ENCODE results near the gene NEGR1. TPM values are rescaled to one million over a fixed set of nuclear protein-coding genes. Genes with fewer than 3 reads are reported as not detected.

The NEGR1 gene
- total and polyA plus RNA-seq, 7 experiments from 2014 or later = 0.08 to 1.2 TPM; not detected in 5

DNA sequence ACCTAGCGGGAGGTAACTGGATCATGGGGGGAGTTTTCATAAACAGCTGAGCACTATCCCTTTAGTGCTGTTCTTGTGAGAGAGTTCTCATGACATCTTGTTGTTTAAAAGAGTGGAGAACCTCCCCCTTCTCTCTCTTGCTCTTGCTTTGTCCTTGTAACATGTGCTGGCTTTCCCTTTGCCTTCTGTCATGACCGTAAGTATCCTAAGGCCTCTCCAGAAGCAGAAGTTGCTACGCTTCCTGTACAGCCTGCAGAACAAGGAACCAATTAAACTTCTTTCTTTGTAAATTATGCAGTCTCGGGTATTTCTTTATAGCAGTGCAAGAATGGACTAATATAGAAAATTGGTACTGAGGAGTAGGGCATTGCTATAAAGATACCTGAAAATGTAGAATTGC lies 515.6 kb downstream of the NEGR1 start:
- Mint-ChIP-seq H3K9me3 (peaks cover 0 to 23% (median 5%) of the 10 kb centered on the region in 11 donors), H3K27ac (no peak overlapping the region), H3K4me3 (no peak overlapping the region), H3K36me3 (no peaks in the 10 kb centered on the region), H3K27me3 (no peaks in the 10 kb centered on the region), H3K4me1 (no peaks in the 10 kb centered on the region)
- no peak for ATAC-seq
- intact Hi-C loops (cut with micrococcal nuclease) = no loop called here
- DNase-seq = no peak
- Histone ChIP-seq H3K36me3 (ENCODE audit: control insufficient read depth in 2 of 3, insufficient read depth in 3 of 3, low read length in 3 of 3) (no peaks in the 10 kb centered on the region), H3K27me3 (ENCODE audit: control insufficient read depth in 2 of 2, insufficient read depth in 2 of 2, low read length in 2 of 2) (no peaks in the 10 kb centered on the region), H3K9me3 (ENCODE audit: control insufficient read depth in 2 of 3, low read length in 3 of 3) (no peaks in the 10 kb centered on the region), H3K27ac (ENCODE audit: low read depth, low read length) (no peak overlapping the region), H3K4me3 (ENCODE audit: low read length) (no peak overlapping the region), H3K4me1 (ENCODE audit: control insufficient read depth in 2 of 2, insufficient read depth in 2 of 2, low read length in 2 of 2) (no peaks in the 10 kb centered on the region)
- ChIA-PET POLR2A (no interaction called here), CTCF (no interaction called here)

- no peak overlapping the region for H3K27ac ChIP-seq (ENCODE audit: low read depth, low read length)
- POLR2A ChIA-PET = no interaction called here
- CTCF ChIA-PET = no interaction called here
- H3K27me3 ChIP-seq (ENCODE audit: control insufficient read depth in 2 of 2, insufficient read depth in 2 of 2, low read length in 2 of 2) = no peaks in the 10 kb centered on the region
- Mint-ChIP-seq H3K9me3 (peaks cover 0 to 13% (median 2%) of the 10 kb centered on the region in 11 donors), H3K36me3 (no peaks in the 10 kb centered on the region), H3K4me1 (no peaks in the 10 kb centered on the region), H3K4me3 (no peak overlapping the region), H3K27ac (no peak overlapping the region), H3K27me3 (no peaks in the 10 kb centered on the region)
- H3K36me3 ChIP-seq (ENCODE audit: control insufficient read depth in 2 of 3, insufficient read depth in 3 of 3, low read length in 3 of 3) = no peaks in the 10 kb centered on the region
- ATAC-seq = no peak
- no peaks in the 10 kb centered on the region for H3K4me1 ChIP-seq (ENCODE audit: control insufficient read depth in 2 of 2, insufficient read depth in 2 of 2, low read length in 2 of 2)
- no peak overlapping the region for H3K4me3 ChIP-seq (ENCODE audit: low read length)
- H3K9me3 ChIP-seq (ENCODE audit: control insufficient read depth in 2 of 3, low read length in 3 of 3) = no peaks in the 10 kb centered on the region
- no peak for DNase-seq
- intact Hi-C loops (cut with micrococcal nuclease) = no loop called here
Measured at GRCh38 chr1:71762514-71763255, 519.7 kb downstream of the NEGR1 start.

DNA sequence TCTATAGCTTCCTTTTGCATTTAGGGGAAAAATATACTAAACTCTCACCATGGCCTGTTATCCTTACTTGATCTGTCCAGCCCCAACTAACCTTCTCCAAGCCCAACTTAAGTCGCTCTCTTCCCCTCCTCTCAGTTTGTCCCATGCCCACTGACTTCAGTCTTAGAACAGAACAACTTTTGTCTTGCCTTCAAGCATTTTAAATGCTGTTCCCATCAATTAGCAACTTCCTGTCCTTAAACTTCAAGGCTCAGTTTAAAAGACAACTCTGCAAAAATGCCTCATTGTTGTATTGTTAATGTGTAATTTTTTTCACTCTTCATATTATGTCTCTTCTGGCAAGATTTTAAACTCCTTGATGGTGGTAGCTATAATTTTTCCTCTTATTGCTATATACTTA lies 526.9 kb downstream of the NEGR1 start:
- H3K4me1 ChIP-seq (ENCODE audit: control insufficient read depth in 2 of 2, insufficient read depth in 2 of 2, low read length in 2 of 2) = no peaks in the 10 kb centered on the region
- H3K27ac Mint-ChIP-seq = no peak overlapping the region
- ChIA-PET CTCF (no interaction called here), POLR2A (no interaction called here)
- H3K36me3 Mint-ChIP-seq = no peaks in the 10 kb centered on the region
- no peak overlapping the region for H3K4me3 Mint-ChIP-seq
- no peak overlapping the region for H3K27ac ChIP-seq (ENCODE audit: low read depth, low read length)
- no peaks in the 10 kb centered on the region for H3K9me3 ChIP-seq (ENCODE audit: control insufficient read depth in 2 of 3, low read length in 3 of 3)
- intact Hi-C loops (cut with micrococcal nuclease) = no loop called here
- peaks cover 0 to 7% (median under 1%) of the 10 kb centered on the region in 11 donors for H3K9me3 Mint-ChIP-seq
- no peak for DNase-seq
- no peaks in the 10 kb centered on the region for H3K27me3 ChIP-seq (ENCODE audit: control insufficient read depth in 2 of 2, insufficient read depth in 2 of 2, low read length in 2 of 2)
- H3K36me3 ChIP-seq (ENCODE audit: control insufficient read depth in 2 of 3, insufficient read depth in 3 of 3, low read length in 3 of 3) = no peaks in the 10 kb centered on the region
- no peak overlapping the region for H3K4me3 ChIP-seq (ENCODE audit: low read length)
- no peak for ATAC-seq
- H3K4me1 Mint-ChIP-seq = no peaks in the 10 kb centered on the region
- no peaks in the 10 kb centered on the region for H3K27me3 Mint-ChIP-seq

GRCh38 chr1:71753746-71754145 lies 528.6 kb downstream of the NEGR1 start:
- no peaks in the 10 kb centered on the region for H3K4me1 ChIP-seq (ENCODE audit: control insufficient read depth in 2 of 2, insufficient read depth in 2 of 2, low read length in 2 of 2)
- Mint-ChIP-seq H3K4me3 (no peak overlapping the region), H3K4me1 (no peaks in the 10 kb centered on the region), H3K27me3 (no peaks in the 10 kb centered on the region), H3K36me3 (no peaks in the 10 kb centered on the region), H3K27ac (no peak overlapping the region), H3K9me3 (peaks cover 0 to 11% (median 4%) of the 10 kb centered on the region in 11 donors)
- no peaks in the 10 kb centered on the region for H3K9me3 ChIP-seq (ENCODE audit: control insufficient read depth in 2 of 3, low read length in 3 of 3)
- intact Hi-C loops (cut with micrococcal nuclease) = no loop called here
- no peaks in the 10 kb centered on the region for H3K36me3 ChIP-seq (ENCODE audit: control insufficient read depth in 2 of 3, insufficient read depth in 3 of 3, low read length in 3 of 3)
- no peak for ATAC-seq
- H3K4me3 ChIP-seq (ENCODE audit: low read length) = no peak overlapping the region
- no peaks in the 10 kb centered on the region for H3K27me3 ChIP-seq (ENCODE audit: control insufficient read depth in 2 of 2, insufficient read depth in 2 of 2, low read length in 2 of 2)
- no peak for DNase-seq
- H3K27ac ChIP-seq (ENCODE audit: low read depth, low read length) = no peak overlapping the region
- CTCF ChIA-PET = no interaction called here
- POLR2A ChIA-PET = no interaction called here

DNA sequence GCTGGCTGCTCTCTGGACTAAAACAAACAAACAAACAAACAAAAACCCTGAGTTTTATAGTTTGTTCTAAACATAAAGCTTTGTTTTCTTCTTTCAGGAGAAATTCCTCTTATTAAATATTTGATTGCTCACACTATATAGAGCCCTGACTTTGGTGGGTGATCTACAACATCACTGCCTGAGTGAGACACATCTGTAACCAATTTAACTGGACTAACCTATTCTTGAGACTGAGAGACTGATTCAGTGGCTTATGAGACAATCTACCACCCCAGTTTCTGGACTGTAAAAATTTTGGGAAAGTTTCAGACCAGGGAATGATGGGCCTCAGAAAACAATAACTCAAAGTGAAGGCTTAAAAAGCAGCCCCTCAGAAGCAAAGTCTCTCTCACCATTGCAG lies 537.0 kb downstream of the NEGR1 start:
- Mint-ChIP-seq H3K9me3 (peaks cover 0 to 13% (median 2%) of the 10 kb centered on the region in 11 donors), H3K27me3 (no peaks in the 10 kb centered on the region), H3K27ac (no peak overlapping the region), H3K36me3 (no peaks in the 10 kb centered on the region), H3K4me1 (no peaks in the 10 kb centered on the region), H3K4me3 (no peak overlapping the region)
- H3K4me3 ChIP-seq (ENCODE audit: low read length) = no peak overlapping the region
- H3K36me3 ChIP-seq (ENCODE audit: control insufficient read depth in 2 of 3, insufficient read depth in 3 of 3, low read length in 3 of 3) = no peaks in the 10 kb centered on the region
- ATAC-seq = no peak
- no peak for DNase-seq
- no peaks in the 10 kb centered on the region for H3K4me1 ChIP-seq (ENCODE audit: control insufficient read depth in 2 of 2, insufficient read depth in 2 of 2, low read length in 2 of 2)
- ChIA-PET POLR2A (no interaction called here), CTCF (no interaction called here)
- H3K27me3 ChIP-seq (ENCODE audit: control insufficient read depth in 2 of 2, insufficient read depth in 2 of 2, low read length in 2 of 2) = no peaks in the 10 kb centered on the region
- no peaks in the 10 kb centered on the region for H3K9me3 ChIP-seq (ENCODE audit: control insufficient read depth in 2 of 3, low read length in 3 of 3)
- intact Hi-C loops (cut with micrococcal nuclease) = no loop called here
- H3K27ac ChIP-seq (ENCODE audit: low read depth, low read length) = no peak overlapping the region

DNA sequence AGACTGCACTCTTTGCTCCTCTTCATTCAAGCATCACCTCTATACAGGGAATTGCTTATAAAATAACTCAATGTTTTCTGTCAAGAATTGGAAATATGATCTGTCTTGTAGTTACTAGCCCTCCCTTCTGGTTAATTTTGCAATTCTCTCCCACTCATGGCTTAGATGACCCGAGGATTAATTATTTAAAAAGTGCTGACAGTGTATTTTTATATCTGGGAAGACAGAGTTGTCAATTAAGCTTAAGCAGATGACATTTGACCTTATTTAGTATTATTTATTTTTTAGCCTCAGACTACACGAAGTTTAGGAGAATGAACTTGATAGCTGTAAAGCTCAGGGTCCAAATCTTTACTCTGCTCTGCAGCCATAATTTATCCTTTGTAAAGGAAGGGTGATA lies 538.5 kb downstream of the NEGR1 start:
- no peaks in the 10 kb centered on the region for H3K27me3 ChIP-seq (ENCODE audit: control insufficient read depth in 2 of 2, insufficient read depth in 2 of 2, low read length in 2 of 2)
- ChIA-PET CTCF (no interaction called here), POLR2A (no interaction called here)
- H3K27ac Mint-ChIP-seq = no peak overlapping the region
- peaks cover 0 to 21% (median 0%) of the 10 kb centered on the region in 11 donors for H3K9me3 Mint-ChIP-seq
- H3K4me1 ChIP-seq (ENCODE audit: control insufficient read depth in 2 of 2, insufficient read depth in 2 of 2, low read length in 2 of 2) = no peaks in the 10 kb centered on the region
- H3K4me1 Mint-ChIP-seq = no peaks in the 10 kb centered on the region
- DNase-seq (no peak), ATAC-seq (no peak)
- no peak overlapping the region for H3K27ac ChIP-seq (ENCODE audit: low read depth, low read length)
- H3K36me3 Mint-ChIP-seq = no peaks in the 10 kb centered on the region
- intact Hi-C loops (cut with micrococcal nuclease) = no loop called here
- H3K36me3 ChIP-seq (ENCODE audit: control insufficient read depth in 2 of 3, insufficient read depth in 3 of 3, low read length in 3 of 3) = no peaks in the 10 kb centered on the region
- no peak overlapping the region for H3K4me3 ChIP-seq (ENCODE audit: low read length)
- H3K4me3 Mint-ChIP-seq = no peak overlapping the region
- no peaks in the 10 kb centered on the region for H3K27me3 Mint-ChIP-seq
- H3K9me3 ChIP-seq (ENCODE audit: control insufficient read depth in 2 of 3, low read length in 3 of 3) = no peaks in the 10 kb centered on the region

DNA sequence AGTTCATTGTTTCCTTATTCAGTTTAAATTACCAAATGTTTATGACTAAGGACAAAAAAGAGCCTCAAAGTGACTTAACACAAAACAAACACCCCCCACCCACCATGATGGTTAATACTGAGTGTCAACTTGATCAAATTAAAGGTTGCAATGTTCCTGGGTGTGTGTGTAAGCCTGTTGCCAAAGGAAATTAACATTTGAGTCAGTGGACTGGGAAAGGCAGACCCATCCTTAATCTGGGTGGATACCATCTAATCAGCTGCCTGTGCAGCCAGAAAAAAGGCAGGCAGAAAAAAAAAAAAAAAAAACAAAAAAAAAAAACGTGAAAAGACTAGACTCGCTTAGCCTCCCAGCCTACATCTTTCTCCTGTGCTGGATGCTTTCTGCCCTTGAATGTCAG lies 543.4 kb downstream of the NEGR1 start:
- H3K36me3 ChIP-seq (ENCODE audit: control insufficient read depth in 2 of 3, insufficient read depth in 3 of 3, low read length in 3 of 3) = no peaks in the 10 kb centered on the region
- no peak overlapping the region for H3K27ac ChIP-seq (ENCODE audit: low read depth, low read length)
- intact Hi-C loops (cut with micrococcal nuclease) = no loop called here
- H3K4me1 Mint-ChIP-seq = no peaks in the 10 kb centered on the region
- no peak for DNase-seq
- ChIA-PET CTCF (no interaction called here), POLR2A (no interaction called here)
- H3K27ac Mint-ChIP-seq = no peak overlapping the region
- no peak overlapping the region for H3K4me3 Mint-ChIP-seq
- H3K27me3 ChIP-seq (ENCODE audit: control insufficient read depth in 2 of 2, insufficient read depth in 2 of 2, low read length in 2 of 2) = no peaks in the 10 kb centered on the region
- ATAC-seq = no peak
- H3K27me3 Mint-ChIP-seq = no peaks in the 10 kb centered on the region
- H3K4me1 ChIP-seq (ENCODE audit: control insufficient read depth in 2 of 2, insufficient read depth in 2 of 2, low read length in 2 of 2) = no peaks in the 10 kb centered on the region
- H3K9me3 Mint-ChIP-seq = peaks cover 0 to 20% (median 0%) of the 10 kb centered on the region in 11 donors
- H3K4me3 ChIP-seq (ENCODE audit: low read length) = no peak overlapping the region
- no peaks in the 10 kb centered on the region for H3K9me3 ChIP-seq (ENCODE audit: control insufficient read depth in 2 of 3, low read length in 3 of 3)
- H3K36me3 Mint-ChIP-seq = no peaks in the 10 kb centered on the region

Data from naive thymus-derived CD4-positive, alpha-beta T cell (primary cell).